NCI-H774 (cell line): Measurements from ENCODE around the gene HDAC4.

Experiments
- DNase-seq: peaks from one replicate; lab custom pipeline; 2025; lab: John Stamatoyannopoulos, UW

The HDAC4 gene

GRCh38 chr2:239280296-239281017 lies 120.4 kb downstream of the HDAC4 start:
- peak; percentile 22 for DNase-seq

- no peak for DNase-seq
These were observed 121.1 kb downstream of the HDAC4 start for GRCh38 chr2:239279508-239280295.

GRCh38 chr2:239278941-239279365 lies 121.9 kb downstream of the HDAC4 start:
- DNase-seq: no peak

- no peak for DNase-seq
These were observed 122.5 kb downstream of the HDAC4 start for GRCh38 chr2:239278361-239278760.

- no peak for DNase-seq
These were observed 123.3 kb downstream of the HDAC4 start for GRCh38 chr2:239277401-239278085.

GRCh38 chr2:239276851-239277250 lies 124.0 kb downstream of the HDAC4 start:
- no peak for DNase-seq

GRCh38 chr2:239275847-239276831 lies 124.7 kb downstream of the HDAC4 start:
- DNase-seq: no peak

GRCh38 chr2:239275044-239275685 lies 125.7 kb downstream of the HDAC4 start:
- no peak for DNase-seq

- DNase-seq: no peak
These were observed 126.3 kb downstream of the HDAC4 start for GRCh38 chr2:239274391-239275043.

GRCh38 chr2:239273280-239274234 lies 127.3 kb downstream of the HDAC4 start:
- DNase-seq: no peak

- DNase-seq: no peak
These were observed 128.2 kb downstream of the HDAC4 start for GRCh38 chr2:239272626-239273025.

GRCh38 chr2:239271882-239272281 lies 128.9 kb downstream of the HDAC4 start:
- DNase-seq: no peak

GRCh38 chr2:239271471-239271870 lies 129.3 kb downstream of the HDAC4 start:
- DNase-seq: no peak

- DNase-seq: no peak
These were observed 130.9 kb downstream of the HDAC4 start for GRCh38 chr2:239269916-239270315.

- DNase-seq: no peak
These were observed 131.5 kb downstream of the HDAC4 start for GRCh38 chr2:239269173-239269885.

GRCh38 chr2:239268549-239268948 lies 132.3 kb downstream of the HDAC4 start:
- no peak for DNase-seq

- no peak for DNase-seq
These were observed 132.7 kb downstream of the HDAC4 start for GRCh38 chr2:239268082-239268481.

- no peak for DNase-seq
These were observed 133.4 kb downstream of the HDAC4 start for GRCh38 chr2:239267288-239267951.
